OCI-M1 (cell line): Measurements from ENCODE around the gene MOSMO.
A peak's percentile ranks its signal among the peaks of the same experiment; 100 is the strongest.

ENCODE experiments used
- DNase-seq: peaks from one replicate; lab custom pipeline; 2025; lab: John Stamatoyannopoulos, UW

The MOSMO gene

DNA sequence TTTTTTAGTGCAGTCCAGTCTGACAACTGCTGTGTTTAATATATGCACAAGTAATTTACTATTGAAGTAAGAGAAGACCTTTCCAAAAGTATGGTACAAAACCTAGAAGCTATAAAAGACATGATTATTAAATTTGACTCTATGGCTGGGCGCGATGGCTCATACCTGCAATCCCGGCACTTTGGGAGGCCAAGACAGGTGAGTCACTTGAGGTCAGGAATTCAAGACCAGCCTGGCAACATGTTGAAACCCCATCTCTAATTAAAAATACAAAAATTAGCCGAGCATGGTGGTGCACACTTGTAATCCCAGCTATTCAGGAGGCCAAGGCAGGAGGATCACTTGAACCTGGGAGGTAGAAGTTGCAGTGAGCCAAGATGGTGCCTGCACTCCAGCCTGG lies 43.1 kb downstream of the MOSMO start:
- no peak for DNase-seq

DNA sequence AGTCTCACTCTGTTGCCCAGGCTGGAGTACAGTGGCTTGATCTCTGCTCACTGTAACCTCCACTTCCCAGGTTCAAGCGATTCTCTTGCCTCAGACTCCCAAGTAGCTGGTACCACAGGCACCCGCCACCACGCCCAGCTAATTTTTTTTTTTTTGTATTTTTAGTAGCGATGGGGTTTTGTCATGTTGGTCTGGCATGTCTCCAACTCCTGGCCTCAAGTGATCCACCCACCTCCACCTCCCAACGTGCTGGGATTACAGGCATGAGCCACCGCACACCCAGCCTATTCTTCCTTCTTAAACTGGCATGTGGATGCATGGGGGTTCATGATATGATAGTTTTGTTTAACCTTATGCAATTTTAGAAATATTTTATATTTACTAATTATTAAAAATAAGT lies 45.1 kb downstream of the MOSMO start:
- DNase-seq = peak; percentile 51

DNA sequence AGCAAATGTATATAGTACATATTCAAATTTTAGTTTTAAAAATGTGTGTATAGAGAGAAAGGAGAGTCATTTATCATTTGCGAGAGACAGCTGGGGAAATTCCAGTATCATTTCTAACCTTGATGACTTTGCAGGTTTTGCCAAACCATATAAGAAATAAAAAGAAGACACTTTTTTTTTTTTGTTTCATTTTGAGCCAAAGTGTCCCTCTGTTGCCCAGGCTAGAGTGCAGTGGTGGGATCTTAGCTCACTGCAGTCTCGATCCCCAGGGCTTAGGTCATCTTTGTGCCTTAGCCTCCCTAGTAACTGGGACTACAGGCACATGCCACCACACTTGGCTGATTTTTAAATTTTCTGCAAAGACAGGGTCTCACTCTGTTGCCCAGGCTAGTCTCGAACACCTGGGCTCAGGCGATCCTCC lies 46.0 kb downstream of the MOSMO start:
- peak; percentile 51 for DNase-seq

GRCh38 chr16:22054847-22055590 lies 47.1 kb downstream of the MOSMO start:
- DNase-seq = peak; percentile 62

GRCh38 chr16:22055881-22056280 lies 48.0 kb downstream of the MOSMO start:
- peak; percentile 45 for DNase-seq

- DNase-seq = no peak
Observed at GRCh38 chr16:22063888-22064467, 56.1 kb downstream of the MOSMO start.

DNA sequence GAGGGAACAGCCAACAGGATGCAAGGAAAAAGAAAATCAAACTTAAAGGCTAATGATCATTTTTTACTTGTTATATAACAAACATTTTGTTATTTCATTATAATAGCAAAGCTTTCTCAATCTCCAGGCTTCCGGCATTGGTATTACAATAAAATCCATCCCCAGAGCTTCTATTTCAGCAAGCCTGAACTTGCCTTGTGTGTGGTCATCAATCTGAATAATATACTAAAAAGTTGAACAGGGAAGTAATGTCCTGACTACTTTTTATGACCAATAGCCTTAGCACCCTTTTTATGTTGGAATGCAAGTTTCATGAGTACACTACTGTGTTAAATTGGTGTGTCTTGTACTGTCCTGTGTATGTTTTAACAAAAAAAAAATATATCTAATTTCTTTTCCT lies 57.3 kb downstream of the MOSMO start:
- no peak for DNase-seq

DNA sequence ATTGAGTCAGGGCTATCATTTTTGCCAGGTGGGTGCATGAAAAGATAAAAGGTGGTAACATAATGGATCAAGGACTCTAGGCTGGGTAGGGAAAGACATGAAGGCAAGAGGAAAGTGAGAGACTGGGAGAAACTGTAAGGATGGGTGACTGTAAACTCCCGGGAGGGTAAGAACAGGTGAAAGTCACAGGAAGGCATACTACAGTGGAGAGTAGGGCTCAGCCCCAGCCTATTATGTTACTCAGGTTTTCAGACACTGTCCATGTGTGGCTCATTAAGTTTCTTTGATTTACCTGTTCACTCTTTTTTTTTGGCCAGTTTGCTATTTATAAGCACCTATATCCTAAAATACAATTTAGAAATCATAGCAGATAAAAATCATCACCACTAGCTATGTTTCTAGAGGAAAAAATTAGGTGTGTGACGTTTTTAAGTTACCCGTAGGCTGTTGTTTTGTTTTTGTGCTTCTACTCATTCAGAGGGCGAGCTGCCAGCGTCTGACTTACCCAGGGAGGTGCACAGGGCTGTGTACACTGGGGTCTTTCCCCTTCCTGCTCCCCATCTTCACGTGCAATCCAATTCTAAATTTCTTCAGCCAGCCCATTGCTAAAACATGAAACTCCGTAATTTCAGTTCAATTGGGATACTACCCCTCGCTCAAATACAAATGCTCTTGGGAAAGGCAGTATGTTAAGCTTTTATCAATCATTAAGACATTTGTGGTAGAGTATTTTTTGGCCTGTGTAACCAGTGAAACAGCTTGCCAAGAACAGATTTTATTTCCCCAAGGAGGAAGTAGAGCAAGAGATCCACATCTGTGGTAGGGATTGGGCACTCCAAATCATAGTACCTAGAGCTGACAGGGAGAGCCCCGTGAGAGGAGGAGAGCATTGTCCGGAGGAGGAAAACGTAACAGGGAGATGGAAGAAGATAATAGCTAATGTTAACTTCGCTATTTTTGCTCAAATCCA lies 62.7 kb downstream of the MOSMO start:
- DNase-seq = no peak

- DNase-seq = no peak
Observed at GRCh38 chr16:22071331-22071910, 63.5 kb downstream of the MOSMO start.

DNA sequence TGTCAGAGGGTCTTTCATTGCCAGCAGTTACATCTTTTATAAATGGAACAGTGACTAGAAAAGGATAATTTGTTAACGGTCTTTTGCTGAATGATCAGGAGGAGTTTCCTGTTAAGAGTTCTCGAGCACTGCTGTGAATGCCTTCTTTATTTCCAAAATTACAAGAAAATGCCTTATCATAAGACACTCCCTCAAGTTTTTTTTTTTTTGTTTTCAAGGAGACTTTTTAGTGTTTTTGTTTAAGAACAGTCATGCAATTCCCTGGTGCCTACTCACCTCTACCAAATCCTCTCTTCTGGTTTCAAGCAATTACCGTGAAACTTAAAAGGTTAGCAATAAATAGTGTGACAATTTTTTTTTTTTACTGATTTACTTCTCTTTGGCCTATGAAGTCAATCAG lies 65.4 kb downstream of the MOSMO start:
- DNase-seq = no peak

DNA sequence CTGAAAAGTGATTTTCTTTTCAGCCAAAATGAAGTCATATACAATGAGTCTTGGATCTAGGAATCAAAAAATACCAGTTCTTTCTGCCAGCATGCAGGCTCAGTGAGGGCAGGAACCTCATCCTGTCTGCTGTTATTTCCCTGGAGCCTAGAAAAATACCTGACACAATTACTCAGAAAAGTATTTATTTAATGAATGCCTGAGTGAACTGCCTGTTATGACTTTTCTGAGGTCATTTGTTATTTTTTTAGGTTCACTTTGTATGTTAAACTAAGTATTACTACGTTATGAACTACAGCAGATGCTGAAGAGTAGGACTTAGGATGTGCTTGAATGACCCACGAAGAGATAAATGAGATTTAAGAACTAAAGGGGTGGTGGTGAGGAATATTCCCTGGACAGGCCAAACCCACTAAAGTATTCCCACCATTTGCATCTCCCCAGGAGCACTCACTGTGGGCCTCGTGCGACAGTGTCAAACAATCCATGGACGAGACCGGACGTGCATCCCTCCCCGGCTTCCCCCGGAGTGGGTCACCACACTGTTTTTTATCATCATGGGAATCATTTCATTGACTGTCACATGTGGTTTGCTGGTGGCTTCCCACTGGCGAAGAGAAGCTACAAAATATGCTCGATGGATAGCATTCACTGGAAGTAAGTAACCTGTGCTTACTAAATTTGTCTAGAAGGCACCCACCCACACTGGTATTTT lies 67.3 kb downstream of the MOSMO start:
- no peak for DNase-seq

DNA sequence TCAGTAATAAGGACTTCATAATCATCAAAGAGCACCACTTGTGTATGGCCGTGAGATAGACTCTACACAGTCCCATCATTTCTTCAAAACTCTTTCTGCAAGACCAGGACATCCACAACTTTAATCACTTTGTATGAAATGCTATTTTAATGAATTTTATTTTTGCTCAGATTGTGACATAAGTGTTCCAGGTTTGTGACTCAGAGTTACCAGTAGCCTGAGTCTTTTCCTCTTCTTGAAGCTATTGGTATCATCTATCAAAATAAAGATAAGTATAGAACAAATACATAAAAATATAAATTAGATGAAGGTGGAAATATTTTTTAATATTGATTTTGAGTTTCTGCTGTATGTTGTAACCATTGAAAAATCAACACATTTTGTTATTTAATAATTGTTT lies 67.9 kb downstream of the MOSMO start:
- no peak for DNase-seq

DNA sequence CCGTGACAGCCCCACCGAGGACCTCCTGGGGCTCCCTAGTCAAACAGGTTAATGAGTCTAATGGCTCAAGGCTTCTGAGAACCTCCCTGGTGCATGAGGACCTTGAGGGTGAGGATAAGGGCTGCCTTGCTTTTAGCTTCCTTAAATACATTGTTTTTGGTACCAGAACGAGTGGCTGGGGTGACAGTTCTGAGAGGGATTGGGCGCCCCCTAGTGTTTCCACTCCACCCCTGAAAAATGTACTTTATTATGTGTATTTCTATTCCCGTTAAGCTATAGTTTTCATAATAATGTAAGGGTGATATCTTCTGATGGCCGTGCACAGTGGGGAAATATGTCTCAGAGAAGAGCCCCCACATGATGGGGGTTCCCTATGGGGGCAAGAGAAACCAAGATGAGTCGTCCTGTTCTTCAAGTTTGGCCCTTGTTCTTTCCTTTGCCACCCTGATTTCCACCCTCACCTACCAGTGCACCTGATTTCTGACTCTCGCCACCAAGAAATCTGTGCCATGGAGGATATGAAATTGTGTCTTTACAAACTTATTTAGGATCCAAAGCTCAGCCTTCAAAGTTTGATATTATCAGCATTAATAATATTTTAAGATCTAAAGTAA lies 69.9 kb downstream of the MOSMO start:
- DNase-seq = peak; percentile 86

- DNase-seq = no peak
Observed at GRCh38 chr16:22078656-22079055, 70.7 kb downstream of the MOSMO start.

DNA sequence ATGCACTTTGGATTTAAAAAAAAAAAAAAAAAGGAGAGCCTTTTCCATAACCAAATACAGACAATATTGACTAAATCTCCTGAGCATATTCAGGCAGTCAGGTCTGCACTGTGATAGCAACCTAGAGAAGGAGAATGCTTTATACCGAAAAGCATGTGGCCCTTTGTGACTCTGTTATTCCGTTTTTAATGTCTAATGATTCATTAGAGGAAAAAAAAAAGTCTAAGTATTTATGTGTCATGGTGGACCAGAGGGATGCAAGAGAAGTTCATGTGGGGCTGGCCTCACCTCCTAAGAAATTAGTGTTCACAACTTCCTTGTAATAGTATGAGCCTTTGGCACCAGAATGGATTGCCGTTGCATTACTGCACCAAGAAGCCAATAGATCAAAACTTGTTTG lies 73.1 kb downstream of the MOSMO start:
- DNase-seq = no peak

DNA sequence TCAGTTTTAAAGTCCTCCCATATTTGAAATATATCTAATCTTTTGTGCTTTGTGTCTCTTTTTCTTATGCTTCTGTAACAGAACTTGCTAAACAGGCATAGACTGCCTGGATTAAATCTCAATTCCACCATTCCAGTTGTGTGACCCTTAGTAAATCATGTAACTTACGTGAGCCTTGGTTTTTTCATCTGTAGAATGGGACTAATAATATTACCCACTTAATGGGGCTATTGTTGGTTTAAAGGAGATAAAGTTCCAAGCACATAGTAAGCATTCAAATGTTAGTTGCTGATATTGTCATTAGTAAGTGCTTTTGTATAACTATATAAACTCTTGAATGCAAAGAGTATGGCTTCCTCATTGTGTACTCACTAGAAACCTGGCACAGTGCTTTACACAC lies 78.5 kb downstream of the MOSMO start:
- no peak for DNase-seq

GRCh38 chr16:22088642-22089041 lies 80.7 kb downstream of the MOSMO start:
- DNase-seq = no peak

DNA sequence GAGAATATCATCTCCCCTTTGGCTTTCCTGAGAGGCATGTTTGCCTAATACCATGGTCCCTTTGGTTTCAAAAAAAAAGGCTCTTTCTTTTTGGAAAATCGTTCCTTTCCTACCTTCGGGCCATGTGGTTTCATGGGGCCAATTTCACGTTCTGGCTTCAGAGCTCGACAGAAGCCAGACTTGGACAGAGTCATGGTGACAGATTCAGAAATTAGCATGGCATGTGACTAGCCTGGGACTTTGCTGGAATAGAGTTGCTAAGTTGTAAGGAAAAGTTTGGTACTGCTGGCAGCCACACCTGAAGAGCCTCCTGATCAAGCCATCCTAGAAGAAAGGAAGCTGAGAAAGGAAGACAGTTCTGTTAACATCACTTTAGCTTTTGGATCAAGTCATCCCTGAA lies 82.0 kb downstream of the MOSMO start:
- DNase-seq = no peak

DNA sequence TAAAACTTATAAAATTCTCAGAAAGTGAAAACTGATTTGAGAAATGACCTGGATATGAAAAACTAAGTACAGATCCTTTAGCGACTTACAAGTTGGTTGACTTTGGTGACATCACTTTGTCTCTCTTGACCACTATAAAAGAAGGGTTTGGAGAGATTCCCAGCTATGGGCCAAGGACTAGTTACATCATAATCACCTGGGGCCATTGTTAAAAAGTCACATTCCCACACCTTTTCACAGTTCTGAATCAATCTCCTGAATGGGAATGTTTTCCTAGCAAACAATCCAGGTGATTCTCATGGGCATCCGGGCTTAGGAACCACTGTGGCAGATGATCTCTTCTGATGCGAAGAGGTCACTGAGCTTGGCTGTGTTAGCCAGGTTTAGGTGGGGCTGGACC lies 83.8 kb downstream of the MOSMO start:
- no peak for DNase-seq

GRCh38 chr16:22092143-22092933 lies 84.4 kb downstream of the MOSMO start, which contains the start of gene VWA3A:
Gene VWA3A (plus strand): TSS chr16:22092541. CDS start chr16:22092638, 97 bp downstream.
- DNase-seq = no peak
